ENCODE results near the gene DISP3. TPM values are rescaled to one million over a fixed set of nuclear protein-coding genes. Genes with fewer than 3 reads are reported as not detected.

DISP3 gene
- total and polyA plus RNA-seq, 9 of the 15 experiments (the other 6 are each of a cell fraction or from before 2014, with no cell fraction given), result 0.03 to 0.19 (median 0.15) TPM; not detected in 5

GRCh38 chr1:11441211-11441952 is 37.6 kb upstream of the DISP3 start (continued):
- TF ChIP-seq, protein P1, sequence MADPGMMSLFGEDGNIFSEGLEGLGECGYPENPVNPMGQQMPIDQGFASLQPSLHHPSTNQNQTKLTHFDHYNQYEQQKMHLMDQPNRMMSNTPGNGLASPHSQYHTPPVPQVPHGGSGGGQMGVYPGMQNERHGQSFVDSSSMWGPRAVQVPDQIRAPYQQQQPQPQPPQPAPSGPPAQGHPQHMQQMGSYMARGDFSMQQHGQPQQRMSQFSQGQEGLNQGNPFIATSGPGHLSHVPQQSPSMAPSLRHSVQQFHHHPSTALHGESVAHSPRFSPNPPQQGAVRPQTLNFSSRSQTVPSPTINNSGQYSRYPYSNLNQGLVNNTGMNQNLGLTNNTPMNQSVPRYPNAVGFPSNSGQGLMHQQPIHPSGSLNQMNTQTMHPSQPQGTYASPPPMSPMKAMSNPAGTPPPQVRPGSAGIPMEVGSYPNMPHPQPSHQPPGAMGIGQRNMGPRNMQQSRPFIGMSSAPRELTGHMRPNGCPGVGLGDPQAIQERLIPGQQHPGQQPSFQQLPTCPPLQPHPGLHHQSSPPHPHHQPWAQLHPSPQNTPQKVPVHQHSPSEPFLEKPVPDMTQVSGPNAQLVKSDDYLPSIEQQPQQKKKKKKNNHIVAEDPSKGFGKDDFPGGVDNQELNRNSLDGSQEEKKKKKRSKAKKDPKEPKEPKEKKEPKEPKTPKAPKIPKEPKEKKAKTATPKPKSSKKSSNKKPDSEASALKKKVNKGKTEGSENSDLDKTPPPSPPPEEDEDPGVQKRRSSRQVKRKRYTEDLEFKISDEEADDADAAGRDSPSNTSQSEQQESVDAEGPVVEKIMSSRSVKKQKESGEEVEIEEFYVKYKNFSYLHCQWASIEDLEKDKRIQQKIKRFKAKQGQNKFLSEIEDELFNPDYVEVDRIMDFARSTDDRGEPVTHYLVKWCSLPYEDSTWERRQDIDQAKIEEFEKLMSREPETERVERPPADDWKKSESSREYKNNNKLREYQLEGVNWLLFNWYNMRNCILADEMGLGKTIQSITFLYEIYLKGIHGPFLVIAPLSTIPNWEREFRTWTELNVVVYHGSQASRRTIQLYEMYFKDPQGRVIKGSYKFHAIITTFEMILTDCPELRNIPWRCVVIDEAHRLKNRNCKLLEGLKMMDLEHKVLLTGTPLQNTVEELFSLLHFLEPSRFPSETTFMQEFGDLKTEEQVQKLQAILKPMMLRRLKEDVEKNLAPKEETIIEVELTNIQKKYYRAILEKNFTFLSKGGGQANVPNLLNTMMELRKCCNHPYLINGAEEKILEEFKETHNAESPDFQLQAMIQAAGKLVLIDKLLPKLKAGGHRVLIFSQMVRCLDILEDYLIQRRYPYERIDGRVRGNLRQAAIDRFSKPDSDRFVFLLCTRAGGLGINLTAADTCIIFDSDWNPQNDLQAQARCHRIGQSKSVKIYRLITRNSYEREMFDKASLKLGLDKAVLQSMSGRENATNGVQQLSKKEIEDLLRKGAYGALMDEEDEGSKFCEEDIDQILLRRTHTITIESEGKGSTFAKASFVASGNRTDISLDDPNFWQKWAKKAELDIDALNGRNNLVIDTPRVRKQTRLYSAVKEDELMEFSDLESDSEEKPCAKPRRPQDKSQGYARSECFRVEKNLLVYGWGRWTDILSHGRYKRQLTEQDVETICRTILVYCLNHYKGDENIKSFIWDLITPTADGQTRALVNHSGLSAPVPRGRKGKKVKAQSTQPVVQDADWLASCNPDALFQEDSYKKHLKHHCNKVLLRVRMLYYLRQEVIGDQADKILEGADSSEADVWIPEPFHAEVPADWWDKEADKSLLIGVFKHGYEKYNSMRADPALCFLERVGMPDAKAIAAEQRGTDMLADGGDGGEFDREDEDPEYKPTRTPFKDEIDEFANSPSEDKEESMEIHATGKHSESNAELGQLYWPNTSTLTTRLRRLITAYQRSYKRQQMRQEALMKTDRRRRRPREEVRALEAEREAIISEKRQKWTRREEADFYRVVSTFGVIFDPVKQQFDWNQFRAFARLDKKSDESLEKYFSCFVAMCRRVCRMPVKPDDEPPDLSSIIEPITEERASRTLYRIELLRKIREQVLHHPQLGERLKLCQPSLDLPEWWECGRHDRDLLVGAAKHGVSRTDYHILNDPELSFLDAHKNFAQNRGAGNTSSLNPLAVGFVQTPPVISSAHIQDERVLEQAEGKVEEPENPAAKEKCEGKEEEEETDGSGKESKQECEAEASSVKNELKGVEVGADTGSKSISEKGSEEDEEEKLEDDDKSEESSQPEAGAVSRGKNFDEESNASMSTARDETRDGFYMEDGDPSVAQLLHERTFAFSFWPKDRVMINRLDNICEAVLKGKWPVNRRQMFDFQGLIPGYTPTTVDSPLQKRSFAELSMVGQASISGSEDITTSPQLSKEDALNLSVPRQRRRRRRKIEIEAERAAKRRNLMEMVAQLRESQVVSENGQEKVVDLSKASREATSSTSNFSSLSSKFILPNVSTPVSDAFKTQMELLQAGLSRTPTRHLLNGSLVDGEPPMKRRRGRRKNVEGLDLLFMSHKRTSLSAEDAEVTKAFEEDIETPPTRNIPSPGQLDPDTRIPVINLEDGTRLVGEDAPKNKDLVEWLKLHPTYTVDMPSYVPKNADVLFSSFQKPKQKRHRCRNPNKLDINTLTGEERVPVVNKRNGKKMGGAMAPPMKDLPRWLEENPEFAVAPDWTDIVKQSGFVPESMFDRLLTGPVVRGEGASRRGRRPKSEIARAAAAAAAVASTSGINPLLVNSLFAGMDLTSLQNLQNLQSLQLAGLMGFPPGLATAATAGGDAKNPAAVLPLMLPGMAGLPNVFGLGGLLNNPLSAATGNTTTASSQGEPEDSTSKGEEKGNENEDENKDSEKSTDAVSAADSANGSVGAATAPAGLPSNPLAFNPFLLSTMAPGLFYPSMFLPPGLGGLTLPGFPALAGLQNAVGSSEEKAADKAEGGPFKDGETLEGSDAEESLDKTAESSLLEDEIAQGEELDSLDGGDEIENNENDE (IDR thresholded peaks at IDR 0.05; ENCODE audit: low read depth, low read length), result no peak
- TF ChIP-seq, protein P2, sequence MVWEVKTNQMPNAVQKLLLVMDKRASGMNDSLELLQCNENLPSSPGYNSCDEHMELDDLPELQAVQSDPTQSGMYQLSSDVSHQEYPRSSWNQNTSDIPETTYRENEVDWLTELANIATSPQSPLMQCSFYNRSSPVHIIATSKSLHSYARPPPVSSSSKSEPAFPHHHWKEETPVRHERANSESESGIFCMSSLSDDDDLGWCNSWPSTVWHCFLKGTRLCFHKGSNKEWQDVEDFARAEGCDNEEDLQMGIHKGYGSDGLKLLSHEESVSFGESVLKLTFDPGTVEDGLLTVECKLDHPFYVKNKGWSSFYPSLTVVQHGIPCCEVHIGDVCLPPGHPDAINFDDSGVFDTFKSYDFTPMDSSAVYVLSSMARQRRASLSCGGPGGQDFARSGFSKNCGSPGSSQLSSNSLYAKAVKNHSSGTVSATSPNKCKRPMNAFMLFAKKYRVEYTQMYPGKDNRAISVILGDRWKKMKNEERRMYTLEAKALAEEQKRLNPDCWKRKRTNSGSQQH (CRISPR knock-in tag; IDR thresholded peaks at IDR 0.05), result peak; percentile 69; the same call in 1 of the 2 replicates
- no peak for TF ChIP-seq NONO (IDR thresholded peaks at IDR 0.05; ENCODE audit: low read depth in 2 of 2, low read length in 1 of 2)
- no peak for TF ChIP-seq SMARCB1 (IDR thresholded peaks at IDR 0.05; ENCODE audit: insufficient read length, low read depth)
- no peak for TF ChIP-seq BMI1 (IDR thresholded peaks at IDR 0.05; ENCODE audit: low read length)
- TF ChIP-seq OTX1 (CRISPR knock-in tag; IDR thresholded peaks at IDR 0.05), result peak; percentile 35; the same call in 1 of the 2 replicates
- TF ChIP-seq XRCC3 (IDR thresholded peaks at IDR 0.05), result no peak
- TF ChIP-seq CREB1 (IDR thresholded peaks at IDR 0.05), result no peak
- TF ChIP-seq CREB1 (CRISPR knock-in tag; IDR thresholded peaks at IDR 0.05), result no peak
- no peak for TF ChIP-seq ZNF444 (CRISPR knock-in tag; IDR thresholded peaks at IDR 0.05)
- TF ChIP-seq SMARCA5 (IDR thresholded peaks at IDR 0.05), result no peak
- TF ChIP-seq MYC (IDR thresholded peaks at IDR 0.05; ENCODE audit: low read depth, low read length), result no peak
- TF ChIP-seq MYC (CRISPR knock-in tag; IDR thresholded peaks at IDR 0.05; ENCODE audit: borderline replicate concordance, low read depth), result no peak
